ENCODE results near the gene ENKUR.

- TF ChIP-seq EZH2 (IDR thresholded peaks at IDR 0.05; ENCODE audit: low read length, unreplicated experiment) = no peak
- TF ChIP-seq CTCF (conservative IDR thresholded peaks at IDR 0.05; ENCODE audit: low read depth, low read length) = no peak
Measured at GRCh38 chr10:24958721-24959381, 57.1 kb downstream of the ENKUR start.

Data from PC-3 (cell line).